DND-41 (cell line): ENCODE results near the gene BRIP1.

Experiments used
- ATAC-seq: fragments of 200-7000 bp; cut with Tn5 transposase; 3 replicates; pipeline ENCODE4 v1.9.1; 2021; ENCODE audit warnings: low read depth; ENCODE audit not compliant: insufficient read depth
- DNase-seq: peaks from one replicate; pipeline ENCODE4 v3.0.0-alpha.2; 2020
- H2AFZ ChIP-seq: 2 replicates; pipeline ENCODE4 v1.6.0; 2012; ENCODE audit warnings: low read depth, low read length
- H3K27ac ChIP-seq: 2 replicates; pipeline ENCODE4 v1.5.1; 2012; ENCODE audit warnings: low read length, inconsistent platforms
- H3K27me3 ChIP-seq: fragments of 200-600 bp; sonication (generic); 2 replicates; pipeline ENCODE4 v1.6.0; 2012; ENCODE audit warnings: low read length, mild to moderate bottlenecking, inconsistent platforms; ENCODE audit not compliant: insufficient read depth, poor library complexity
- H3K36me3 ChIP-seq: 2 replicates; pipeline ENCODE4 v1.5.1; 2012; ENCODE audit warnings: low read length, inconsistent platforms; ENCODE audit not compliant: insufficient read depth
- H3K4me1 ChIP-seq: 2 replicates; pipeline ENCODE4 v1.5.1; 2012; ENCODE audit warnings: mild to moderate bottlenecking, low read length; ENCODE audit not compliant: insufficient read depth
- H3K4me2 ChIP-seq: 2 replicates; pipeline ENCODE4 v1.6.0; 2012; ENCODE audit warnings: mild to moderate bottlenecking, moderate library complexity, low read length, inconsistent platforms; ENCODE audit not compliant: insufficient read depth
- H3K4me3 ChIP-seq, 2 experiments: fragments of 200-600 bp in 1 of 2; shearing (Covaris generic) in 1 of 2; 2 replicates each; pipeline ENCODE4 v1.5.1; 2012 to 2016; ENCODE audit warnings: inconsistent platforms in 2 of 2, low read length in 2 of 2, mild to moderate bottlenecking in 2 of 2, low read depth in 1 of 2, moderate library complexity in 1 of 2
- H3K79me2 ChIP-seq: 2 replicates; pipeline ENCODE4 v1.6.0; 2012; ENCODE audit warnings: low read length, inconsistent platforms; ENCODE audit not compliant: insufficient read depth
- H3K9ac ChIP-seq: 2 replicates; pipeline ENCODE4 v1.6.0; 2012; ENCODE audit warnings: low read depth, mild to moderate bottlenecking, inconsistent platforms, low read length, moderate library complexity
- H3K9me3 ChIP-seq: 2 replicates; pipeline ENCODE4 v1.5.1; 2012; ENCODE audit warnings: low read length, moderate library complexity, mild to moderate bottlenecking, inconsistent platforms; ENCODE audit not compliant: insufficient read depth, severe bottlenecking
- H4K20me1 ChIP-seq: 2 replicates; pipeline ENCODE4 v1.6.0; 2012; ENCODE audit warnings: low read length; ENCODE audit not compliant: insufficient read depth
- CTCF ChIP-seq: IDR thresholded peaks from 2 replicates; pipeline ENCODE4 v1.5.1; 2012; ENCODE audit warnings: borderline replicate concordance, low read length, moderate library complexity, mild to moderate bottlenecking; ENCODE audit not compliant: poor library complexity, severe bottlenecking; ENCODE audit errors: extremely low read depth
- EZH2 ChIP-seq: IDR thresholded peaks from 3 replicates; pipeline ENCODE4 v1.6.1; 2012; ENCODE audit warnings: borderline replicate concordance, low read depth, mild to moderate bottlenecking, moderate library complexity, low read length, inconsistent platforms; ENCODE audit not compliant: severe bottlenecking

Gene BRIP1

GRCh38 chr17:61814485-61814884 lies 48.8 kb downstream of the BRIP1 start:
- no peak overlapping the region for H2AFZ ChIP-seq
- no peaks in the 10 kb centered on the region for H3K9me3 ChIP-seq
- no peak for TF ChIP-seq EZH2
- H3K4me2 ChIP-seq = no peak overlapping the region
- DNase-seq = no peak
- no peak overlapping the region for H3K9ac ChIP-seq
- H3K36me3 ChIP-seq = peaks cover 43% of the 10 kb centered on the region
- H4K20me1 ChIP-seq = no peaks in the 10 kb centered on the region
- H3K4me3 ChIP-seq = no peak overlapping the region
- no peaks in the 10 kb centered on the region for H3K27me3 ChIP-seq
- H3K4me1 ChIP-seq = no peaks in the 10 kb centered on the region
- ATAC-seq = no peak
- no peak overlapping the region for H3K27ac ChIP-seq
- no peaks in the 10 kb centered on the region for H3K79me2 ChIP-seq

- Histone ChIP-seq H3K4me3 (no peak overlapping the region), H3K9ac (no peak overlapping the region), H2AFZ (no peak overlapping the region), H4K20me1 (no peaks in the 10 kb centered on the region), H3K9me3 (no peaks in the 10 kb centered on the region), H3K36me3 (peaks cover 49% of the 10 kb centered on the region), H3K4me1 (no peaks in the 10 kb centered on the region), H3K27me3 (no peaks in the 10 kb centered on the region), H3K79me2 (no peaks in the 10 kb centered on the region), H3K4me2 (no peak overlapping the region), H3K27ac (no peak overlapping the region)
- no peak for TF ChIP-seq CTCF
- no peak for TF ChIP-seq EZH2
- ATAC-seq (no peak), DNase-seq (no peak)
These were observed 50.1 kb downstream of the BRIP1 start for GRCh38 chr17:61813211-61813610.

- H4K20me1 ChIP-seq = no peaks in the 10 kb centered on the region
- DNase-seq (no peak), ATAC-seq (no peak)
- H3K27me3 ChIP-seq = no peaks in the 10 kb centered on the region
- H3K4me2 ChIP-seq = no peak overlapping the region
- TF ChIP-seq CTCF (no peak), EZH2 (no peak)
- H3K4me1 ChIP-seq = no peaks in the 10 kb centered on the region
- H3K4me3 ChIP-seq = no peak overlapping the region
- H3K9ac ChIP-seq = no peak overlapping the region
- H2AFZ ChIP-seq = no peak overlapping the region
- no peak overlapping the region for H3K27ac ChIP-seq
- peaks cover 51% of the 10 kb centered on the region for H3K36me3 ChIP-seq
- no peaks in the 10 kb centered on the region for H3K79me2 ChIP-seq
- H3K9me3 ChIP-seq = no peaks in the 10 kb centered on the region
These were observed 50.6 kb downstream of the BRIP1 start for GRCh38 chr17:61812747-61813146.

- H3K4me2 ChIP-seq = no peak overlapping the region
- H4K20me1 ChIP-seq = no peaks in the 10 kb centered on the region
- ATAC-seq = peak; percentile 39; the same call in 1 of the 3 replicates
- no peak overlapping the region for H2AFZ ChIP-seq
- H3K9me3 ChIP-seq = no peaks in the 10 kb centered on the region
- H3K4me1 ChIP-seq = no peaks in the 10 kb centered on the region
- H3K79me2 ChIP-seq = 0 out of 2 replicates have a peak, but pooled peaks cover 2% of the 10 kb centered on the region
- TF ChIP-seq CTCF = no peak
- no peak for TF ChIP-seq EZH2
- no peak overlapping the region for H3K9ac ChIP-seq
- H3K4me3 ChIP-seq = no peak overlapping the region
- no peak for DNase-seq
- H3K27me3 ChIP-seq = no peaks in the 10 kb centered on the region
- H3K36me3 ChIP-seq = peaks cover 54% of the 10 kb centered on the region
- H3K27ac ChIP-seq = no peak overlapping the region
These were observed 53.4 kb downstream of the BRIP1 start for GRCh38 chr17:61809816-61810392.
